Heart left ventricle (tissue), 16 donors: ENCODE data around the gene SRP54. TPM values are rescaled to one million over a fixed set of nuclear protein-coding genes. Genes with fewer than 3 reads are reported as not detected.

Source experiments
- ATAC-seq, 4 donors: fragments of 200-7000 bp; cut with Tn5 transposase; one replicate each; pipeline ENCODE4 v1.9.1; 2020 to 2022; ENCODE audit warnings: moderate library complexity in 4 of 4, mild to moderate bottlenecking in 3 of 4, moderate number of reproducible peaks in 1 of 4
- DNase-seq, 5 donors: peaks; one replicate each; pipeline ENCODE4 v3.0.0-alpha.2; 2020
- H3K27ac ChIP-seq, 12 donors: fragments of 200-600 bp; sonication (generic) in 4 of 12; one replicate each; pipeline versions ENCODE4 v1.5.0 to v1.8.0; 2016 to 2022; ENCODE audit warnings: mild to moderate bottlenecking in 2 of 12
- H3K27me3 ChIP-seq, 9 donors: fragments of 200-600 bp; sonication (generic) in 2 of 9; one replicate each; pipeline versions ENCODE4 v1.5.1 to v1.8.0; 2016 to 2022; ENCODE audit warnings: mild to moderate bottlenecking in 3 of 9
- H3K36me3 ChIP-seq, 9 donors: fragments of 200-600 bp; sonication (generic) in 2 of 9; one replicate each; pipeline versions ENCODE4 v1.5.0 to v1.8.0; 2018 to 2022; ENCODE audit warnings: mild to moderate bottlenecking in 2 of 9
- H3K4me1 ChIP-seq, 12 donors: fragments of 200-600 bp; sonication (generic) in 4 of 12; one replicate each; pipeline versions ENCODE4 v1.5.0 to v1.8.0; 2016 to 2022; ENCODE audit warnings: mild to moderate bottlenecking in 3 of 12
- H3K4me3 ChIP-seq, 12 donors: fragments of 200-600 bp; sonication (generic) in 4 of 12; one replicate each; pipeline versions ENCODE4 v1.5.0 to v1.8.0; 2017 to 2022; ENCODE audit warnings: mild to moderate bottlenecking in 9 of 12, moderate library complexity in 4 of 12
- H3K9me3 ChIP-seq, 12 donors: fragments of 200-600 bp; sonication (generic) in 4 of 12; one replicate each; pipeline versions ENCODE4 v1.5.0 to v1.8.0; 2016 to 2022; ENCODE audit warnings: mild to moderate bottlenecking in 1 of 12
- CTCF ChIP-seq, 12 donors: fragments of 200-600 bp; sonication (generic) in 4 of 12; IDR thresholded peaks; one replicate each; pipeline versions ENCODE4 v1.5.0 to v1.8.0; 2018 to 2022; ENCODE audit warnings: antibody characterized with exemption in 12 of 12, mild to moderate bottlenecking in 5 of 12
- POLR2A ChIP-seq, 2 donors: fragments of 450-650 bp; IDR thresholded peaks; one replicate each; pipeline ENCODE4 v1.6.1; 2017; ENCODE audit warnings: antibody characterized with exemption in 2 of 2, mild to moderate bottlenecking in 2 of 2, moderate library complexity in 2 of 2
- WGBS, 4 donors: extraction: QIAGEN DNeasy Blood & Tissue Kit in 2 of 4; methylation state at CpG; one replicate each; pipeline versions ENCODE4 v1.1.5 to v1.1.7; 2013 to 2018; 5-methylcytosine and 5-hydroxymethylcytosine counted together
- intact Hi-C, 10 donors: fragments of 100-400 bp; cut with DNase I; formaldehyde crosslinking; loops; one replicate each; pipeline versions ENCODE4 v1.11.1 to v1.14.2; 2022
- polyA plus RNA-seq, 2 donors: library from polyadenylated mRNA; stranded (reverse); fragments of 200-250 nt; gene quantifications; one replicate each; pipeline ENCODE4 v1.2.3, GENCODE V29; 2013
- total RNA-seq, 9 donors: library from RNA; depleted of rRNA in 2 of 9; stranded (reverse); fragments of >200 nt in 2 of 9; fragmentation: NEBNext Ultra II Directional in 3 of 9; extraction: Animal tissue kit (Norgen Biotek cat#: 25700) in 3 of 9; gene quantifications; one replicate each; pipeline versions ENCODE4 v1.1.0 to v1.2.4, GENCODE V29; 2016 to 2023
- donor health status: ischemic (EF 13 %, LVEDD 7.1; RV severe dilation, severe dysfunction).
- donor health status: healthy with polysubstance abuse.
- donor health status: DM: no; HTN: yes; CAD: no.
- donor health status: DM: no; HTN: no; CAD: no.
- donor health status: ischemic (EF 25% LVEDD 6.9; RV normal size, moderate dysfunction).
- donor health status: ischemic (EF 25% LVEDD 5.7; RV mildly dilated, moderate dysfunction).
- donor health status: healthy.
- donor health status: DM: yes; HTN: yes; CAD: no.
- donor health status: ischemic (EF 35%, LVEDD 5.7; RV mildly dilated, moderate dysfunction).
- donor health status: nonischemic (EF 11% LVEDD 7.7; RV severe dilation, severe dysfunction).
- donor health status: DM: yes; HTN: yes; CAD: no.
- donor health status: PGD.
- donor health status: ischemic (EF 29% LVEDD 5.4; RV normal size, mild dysfunction).
- donor health status: nonischemic (EF 23%, LVEDD 6.1; RV moderate dilation, normal function).

Gene SRP54
- total and polyA plus RNA-seq, 11 donors = 16.0 to 53.3 (median 34.0) TPM

DNA sequence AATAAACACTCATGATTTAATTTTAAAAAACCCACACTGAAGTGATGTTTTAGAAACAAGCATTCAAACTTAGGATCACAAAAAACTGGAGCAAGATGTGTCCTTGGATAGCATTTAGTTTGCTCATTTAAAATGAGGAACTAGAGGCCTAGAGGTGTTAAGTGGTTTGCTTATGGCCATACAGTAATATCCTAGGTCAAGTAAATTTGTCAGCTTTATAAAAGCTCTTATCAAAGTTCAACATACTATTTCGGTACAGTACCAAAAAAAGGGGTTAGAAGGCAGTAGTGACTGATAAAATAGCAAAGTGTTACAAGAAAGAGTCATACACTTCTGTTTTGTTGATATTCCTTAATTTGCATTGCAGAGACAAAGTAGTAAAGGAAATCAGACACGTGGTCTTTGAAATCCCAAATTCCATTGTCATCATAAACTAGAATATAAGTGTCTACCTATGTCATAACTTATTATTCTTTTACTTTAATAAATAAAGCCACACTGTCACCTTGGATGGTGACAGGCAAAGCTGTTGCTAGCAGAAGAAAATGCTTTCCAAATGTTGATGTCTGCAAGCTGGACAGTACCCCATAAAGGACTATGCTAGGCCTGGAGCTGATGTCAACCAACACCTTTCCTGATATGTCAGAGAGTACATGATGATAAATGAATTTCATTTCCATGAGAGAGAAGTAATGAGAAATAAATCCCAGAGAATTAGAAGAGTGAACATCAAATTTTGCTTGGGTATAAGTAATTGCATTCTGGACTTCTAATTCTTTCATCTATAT is 17.6 kb upstream of the SRP54 start:
- Histone ChIP-seq H3K36me3 (peaks cover 0 to 37% (median 9%) of the 10 kb centered on the region in 9 donors), H3K9me3 (no peaks in the 10 kb centered on the region), H3K27ac (peak overlapping the region in 1 of 12 donors; percentile 36), H3K27me3 (no peaks in the 10 kb centered on the region), H3K4me1 (peaks cover 0 to 8% (median 0%) of the 10 kb centered on the region in 12 donors), H3K4me3 (no peak overlapping the region)
- ATAC-seq = peak; percentile 50 to 89 (median 72)
- TF ChIP-seq CTCF (IDR thresholded peaks at IDR 0.05) (peak in 1 of 12 donors; percentile 4), POLR2A (IDR thresholded peaks at IDR 0.05) (no peak)
- intact Hi-C loops = no loop called here
- WGBS, 4 donors = 55 to 66% (median 62%) methylated on average over 2 of the region's 2 CpGs
- DNase-seq = no peak

GRCh38 chr14:34965912-34966311 is 16.9 kb upstream of the SRP54 start:
- WGBS, 4 donors = 84 to 92% (median 87%) methylated on average over 4 of the region's 4 CpGs
- no peak for DNase-seq
- TF ChIP-seq CTCF (IDR thresholded peaks at IDR 0.05) (no peak), POLR2A (IDR thresholded peaks at IDR 0.05) (no peak)
- intact Hi-C loops = no loop called here
- H3K27ac ChIP-seq = no peak overlapping the region
- no peaks in the 10 kb centered on the region for H3K9me3 ChIP-seq
- H3K4me1 ChIP-seq = peaks cover 0 to 8% (median 0%) of the 10 kb centered on the region in 12 donors
- H3K27me3 ChIP-seq = no peaks in the 10 kb centered on the region
- ATAC-seq = peak in 1 of 4 donors; percentile 20
- H3K4me3 ChIP-seq = no peak overlapping the region
- H3K36me3 ChIP-seq = peaks cover 0 to 37% (median 9%) of the 10 kb centered on the region in 9 donors

DNA sequence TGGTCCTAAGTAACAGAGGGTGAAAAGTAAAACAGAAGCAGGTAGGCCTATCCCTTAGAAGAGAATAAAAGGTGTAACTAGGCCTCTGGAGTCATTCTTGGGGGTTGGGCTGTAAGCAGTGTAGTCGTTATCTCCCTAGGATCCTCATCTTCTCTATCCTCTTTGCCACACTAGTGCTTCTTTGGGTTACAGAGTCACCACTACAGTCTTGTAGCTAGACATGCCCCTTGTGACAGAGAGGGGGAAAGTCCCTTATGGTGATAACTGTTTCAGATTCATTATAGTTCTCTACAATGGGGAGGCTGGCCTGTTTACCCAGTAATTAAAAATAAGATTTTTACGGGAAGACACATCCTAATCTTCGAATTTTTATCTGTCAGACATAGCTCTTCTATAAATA is 16.4 kb upstream of the SRP54 start:
- Histone ChIP-seq H3K36me3 (peaks cover 0 to 37% (median 9%) of the 10 kb centered on the region in 9 donors), H3K4me3 (no peak overlapping the region), H3K9me3 (no peaks in the 10 kb centered on the region), H3K27me3 (no peaks in the 10 kb centered on the region), H3K27ac (no peak overlapping the region), H3K4me1 (peaks cover 0 to 8% (median 0%) of the 10 kb centered on the region in 12 donors)
- ATAC-seq (no peak), DNase-seq (no peak)
- intact Hi-C loops = no loop called here
- 79 to 88% (median 83%) methylated on average over 3 of the region's 3 CpGs for WGBS, 4 donors
- TF ChIP-seq POLR2A (IDR thresholded peaks at IDR 0.05) = no peak
- no peak for TF ChIP-seq CTCF (IDR thresholded peaks at IDR 0.05)

DNA sequence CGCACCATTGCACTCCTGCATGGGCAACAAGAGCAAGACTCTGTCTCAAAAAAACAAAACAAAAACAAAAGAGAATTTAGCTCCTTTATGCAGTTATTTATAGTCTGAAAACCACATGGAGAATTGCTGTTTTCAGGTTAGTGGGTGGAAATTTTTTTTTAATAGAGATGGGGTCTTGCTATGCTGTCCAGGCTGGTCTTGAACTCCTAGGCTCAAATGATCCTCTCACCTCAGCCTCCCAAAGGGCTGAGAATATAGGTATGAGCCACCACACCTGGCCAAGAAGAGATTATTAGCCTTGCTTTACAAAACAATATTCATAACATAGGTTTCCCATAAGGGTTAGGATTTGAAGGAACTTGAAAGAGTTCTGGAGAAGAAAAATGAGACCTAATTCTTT is 12.1 kb upstream of the SRP54 start:
- no peaks in the 10 kb centered on the region for H3K4me1 ChIP-seq
- H3K36me3 ChIP-seq = peaks cover 0 to 30% (median 9%) of the 10 kb centered on the region in 9 donors
- ATAC-seq = no peak
- no peaks in the 10 kb centered on the region for H3K9me3 ChIP-seq
- WGBS, 4 donors = 90 to 98% (median 95%) methylated on average over 1 of the region's 1 CpG
- H3K4me3 ChIP-seq = no peak overlapping the region
- no peak for TF ChIP-seq POLR2A (IDR thresholded peaks at IDR 0.05)
- TF ChIP-seq CTCF (IDR thresholded peaks at IDR 0.05) = no peak
- intact Hi-C loops = no loop called here
- H3K27ac ChIP-seq = no peak overlapping the region
- no peak for DNase-seq
- no peaks in the 10 kb centered on the region for H3K27me3 ChIP-seq
